ENCODE results near the gene CDK7. TPM values are rescaled to one million over a fixed set of nuclear protein-coding genes. Genes with fewer than 3 reads are reported as not detected.

Gene CDK7
- polyA plus RNA-seq, 1 of the 3 experiments (the other 2 are of a cell fraction), result 44.2 TPM

GRCh38 chr5:69224520-69224919, 10.2 kb upstream of the CDK7 start:
- Histone ChIP-seq H2AFZ (ENCODE audit: low read depth) (no peak overlapping the region), H3K36me3 (replicated peaks in 1 of 2; ENCODE audit: control insufficient read depth in 1 of 2, insufficient read depth in 2 of 2, low read length in 1 of 2) (peaks cover 21 to 26% of the 10 kb centered on the region in 2 experiments), H3F3A (replicated peaks; ENCODE audit: insufficient read depth) (peaks cover 10% of the 10 kb centered on the region), H3K4me2 (no peak overlapping the region), H3K79me2 (ENCODE audit: insufficient read depth) (peaks cover 54% of the 10 kb centered on the region), H3K4me3 (ENCODE audit: low read depth in 2 of 2, low read length in 1 of 2) (no peak overlapping the region), H3K4me1 (ENCODE audit: control insufficient read depth in 1 of 2, insufficient read depth in 2 of 2, low read depth in 1 of 2, low read length in 1 of 2) (no peaks in the 10 kb centered on the region), H3K9ac (no peak overlapping the region), H4K20me1 (ENCODE audit: insufficient read depth) (no peaks in the 10 kb centered on the region), H3K9me2 (no peaks in the 10 kb centered on the region), H3K9me3 (no peaks in the 10 kb centered on the region), H3K27me3 (ENCODE audit: insufficient read depth) (no peaks in the 10 kb centered on the region), H3K27ac (ENCODE audit: low read depth in 2 of 2, low read length in 1 of 2) (no peak overlapping the region)
- CTCF ChIA-PET, result no interaction called here
- POLR2A ChIA-PET, result no interaction called here
- TF ChIP-seq RXRA (IDR thresholded peaks at IDR 0.05; ENCODE audit: borderline replicate concordance, low read depth) (no peak), FOXM1 (IDR thresholded peaks at IDR 0.05; ENCODE audit: low read depth) (no peak), SMC3 (IDR thresholded peaks at IDR 0.05; ENCODE audit: low read depth, low read length) (no peak), EP300 (IDR thresholded peaks at IDR 0.05; ENCODE audit: borderline replicate concordance in 1 of 2, low read depth in 1 of 2, low read length in 1 of 2) (no peak), NFIC (IDR thresholded peaks at IDR 0.05; ENCODE audit: borderline replicate concordance) (no peak), GABPA (IDR thresholded peaks at IDR 0.05; ENCODE audit: low read depth) (no peak), POLR2AphosphoS5 (IDR thresholded peaks at IDR 0.05; ENCODE audit: low read depth, low read length) (no peak), SIN3A (IDR thresholded peaks at IDR 0.05; ENCODE audit: borderline replicate concordance, low read depth, low read length) (no peak)
- 96% methylated on average over 8 of the region's 8 CpGs for WGBS (ENCODE audit: low lambda C conversion rate)
- DNase-seq, result no peak

- ChIA-PET POLR2A (no interaction called here), CTCF (interaction anchor here (1.5 kb wide), 1 partner anchor 132 kb away, joined by 3 read pairs; the partner anchor contains the start of gene SLC30A5)
- Histone ChIP-seq H3K4me1 (ENCODE audit: control insufficient read depth in 1 of 2, insufficient read depth in 2 of 2, low read depth in 1 of 2, low read length in 1 of 2) (no peaks in the 10 kb centered on the region), H3K79me2 (ENCODE audit: insufficient read depth) (peaks cover 41% of the 10 kb centered on the region), H3K9ac (no peak overlapping the region), H3F3A (replicated peaks; ENCODE audit: insufficient read depth) (peaks cover 9% of the 10 kb centered on the region), H3K4me2 (no peak overlapping the region), H3K27me3 (ENCODE audit: insufficient read depth) (no peaks in the 10 kb centered on the region), H3K9me3 (no peaks in the 10 kb centered on the region), H3K27ac (ENCODE audit: low read depth in 2 of 2, low read length in 1 of 2) (no peak overlapping the region), H3K9me2 (no peaks in the 10 kb centered on the region), H3K36me3 (replicated peaks in 1 of 2; ENCODE audit: control insufficient read depth in 1 of 2, insufficient read depth in 2 of 2, low read length in 1 of 2) (peaks cover 29 to 33% of the 10 kb centered on the region in 2 experiments), H3K4me3 (ENCODE audit: low read depth in 2 of 2, low read length in 1 of 2) (no peak overlapping the region), H4K20me1 (ENCODE audit: insufficient read depth) (no peaks in the 10 kb centered on the region), H2AFZ (ENCODE audit: low read depth) (no peak overlapping the region)
- no peak for DNase-seq
- WGBS (ENCODE audit: low lambda C conversion rate), result 90% methylated on average over 4 of the region's 4 CpGs
- TF ChIP-seq SMC3 (IDR thresholded peaks at IDR 0.05; ENCODE audit: low read depth, low read length) (no peak), EP300 (IDR thresholded peaks at IDR 0.05; ENCODE audit: borderline replicate concordance in 1 of 2, low read depth in 1 of 2, low read length in 1 of 2) (no peak), ZBTB33 (IDR thresholded peaks at IDR 0.05; ENCODE audit: borderline replicate concordance, low read depth) (no peak), GATA2 (CRISPR knock-in tag; IDR thresholded peaks at IDR 0.05) (no peak), TAF1 (IDR thresholded peaks at IDR 0.05; ENCODE audit: borderline replicate concordance, low read depth, low read length) (no peak), MEF2A (IDR thresholded peaks at IDR 0.05; ENCODE audit: borderline replicate concordance, low read depth) (no peak), USF2 (IDR thresholded peaks at IDR 0.05; ENCODE audit: borderline replicate concordance, low read depth, low read length) (no peak), SIN3A (IDR thresholded peaks at IDR 0.05; ENCODE audit: borderline replicate concordance, low read depth, low read length) (no peak), RCOR1 (IDR thresholded peaks at IDR 0.05; ENCODE audit: low read length) (no peak), CTCF (IDR thresholded peaks at IDR 0.05) (no peak), FOSL2 (IDR thresholded peaks at IDR 0.05; ENCODE audit: borderline replicate concordance, low read depth) (no peak), TEAD4 (IDR thresholded peaks at IDR 0.05; ENCODE audit: borderline replicate concordance, insufficient read depth) (no peak), RFX5 (IDR thresholded peaks at IDR 0.05; ENCODE audit: low read length) (no peak), PBX3 (IDR thresholded peaks at IDR 0.05) (no peak)
Measured at GRCh38 chr5:69225860-69226259, 8.8 kb upstream of the CDK7 start.

Data from SK-N-SH (cell line).